HG02763 (cell line): ENCODE data around the gene SLC16A6.
A peak's percentile ranks its signal among the peaks of the same experiment; 100 is the strongest.
"Not testable (repeated sequence)": the region's sequence is repeated elsewhere in the genome, so short reads cannot be mapped to it uniquely, and the experiment has no call there.

Experiments
- ATAC-seq: cut with Tn5 transposase; IDR thresholded peaks from one replicate; pipeline ENCODE4 v1.9.1; 2021; ENCODE audit warnings: mild to moderate bottlenecking, moderate library complexity; ENCODE audit not compliant: unreplicated experiment

Gene SLC16A6

GRCh38 chr17:68290955-68291835 is at the start of gene SLC16A6, which contains the start of gene ARSG:
TSS of gene SLC16A6 (minus strand) at chr17:68291127. CDS start at chr17:68278320, 12,807 bp downstream.
TSS of gene ARSG (plus strand) at chr17:68291495. CDS start at chr17:68307494, 15,999 bp downstream.
- peak; percentile 46 for ATAC-seq

- no peak for ATAC-seq
Observed at GRCh38 chr17:68334393-68334792, 43.5 kb upstream of the SLC16A6 start.

GRCh38 chr17:68331932-68332331 is 41.0 kb upstream of the SLC16A6 start:
- ATAC-seq, result not testable (repeated sequence)

- ATAC-seq, result no peak
Observed at GRCh38 chr17:68329331-68329730, 38.4 kb upstream of the SLC16A6 start.

- no peak for ATAC-seq
Observed at GRCh38 chr17:68328676-68329075, 37.7 kb upstream of the SLC16A6 start.

GRCh38 chr17:68327823-68328557 is 37.1 kb upstream of the SLC16A6 start:
- no peak for ATAC-seq

GRCh38 chr17:68326681-68327080 is 35.8 kb upstream of the SLC16A6 start:
- ATAC-seq, result no peak

GRCh38 chr17:68325961-68326360 is 35.0 kb upstream of the SLC16A6 start:
- no peak for ATAC-seq

- no peak for ATAC-seq
Observed at GRCh38 chr17:68324654-68325336, 33.9 kb upstream of the SLC16A6 start.

GRCh38 chr17:68324114-68324513 is 33.2 kb upstream of the SLC16A6 start:
- no peak for ATAC-seq

GRCh38 chr17:68322630-68323029 is 31.7 kb upstream of the SLC16A6 start:
- no peak for ATAC-seq

GRCh38 chr17:68321556-68321954 is 30.6 kb upstream of the SLC16A6 start:
- ATAC-seq, result no peak

GRCh38 chr17:68320943-68321555 is 30.1 kb upstream of the SLC16A6 start:
- no peak for ATAC-seq

GRCh38 chr17:68320311-68320865 is 29.5 kb upstream of the SLC16A6 start:
- ATAC-seq, result no peak

- no peak for ATAC-seq
Observed at GRCh38 chr17:68319410-68320162, 28.7 kb upstream of the SLC16A6 start.

GRCh38 chr17:68318103-68318991 is 27.4 kb upstream of the SLC16A6 start:
- ATAC-seq, result no peak

- no peak for ATAC-seq
Observed at GRCh38 chr17:68317458-68317857, 26.5 kb upstream of the SLC16A6 start.

- no peak for ATAC-seq
Observed at GRCh38 chr17:68315930-68316329, 25.0 kb upstream of the SLC16A6 start.
